Thoracic aorta endothelial cell (primary cell): Measurements from ENCODE around the gene PCGF1. TPM values are rescaled to one million over a fixed set of nuclear protein-coding genes. Genes with fewer than 3 reads are reported as not detected.

Source experiments
- total RNA-seq: library from RNA; depleted of rRNA; stranded (reverse); fragments of >200 nt; gene quantifications from 2 replicates; pipeline ENCODE4 v1.2.3, GENCODE V29; 2012

Gene PCGF1
- 10.8 and 12.8 TPM in 2 replicates for total RNA-seq

GRCh38 chr2:74507145-74507925 lies at the start of gene PCGF1:
PCGF1 (minus strand) TSS chr2:74507695; CDS start chr2:74507668, 27 bp downstream.

GRCh38 chr2:74553892-74554819 lies 46.7 kb upstream of the PCGF1 start, which contains the start of the genes DOK1 and LOXL3:
DOK1 (plus strand) TSS chr2:74554720; CDS start chr2:74554755, 35 bp downstream.
LOXL3 (minus strand) TSS chr2:74553942; CDS start chr2:74552634, 1,308 bp downstream.

GRCh38 chr2:74529357-74530238 lies 22.1 kb upstream of the PCGF1 start, which contains the start of the genes AUP1 and HTRA2:
AUP1 (minus strand) TSS chr2:74529706; CDS start chr2:74529629, 77 bp downstream.
HTRA2 (plus strand) TSS chr2:74529933; CDS start chr2:74530007, 74 bp downstream.

GRCh38 chr2:74525717-74526648 lies 18.5 kb upstream of the PCGF1 start, which contains the start of gene DQX1:
DQX1 (minus strand) TSS chr2:74526231; CDS start chr2:74525729, 502 bp downstream.

GRCh38 chr2:74514368-74515270 lies 7.1 kb upstream of the PCGF1 start, which contains the start of gene TLX2:
TLX2 (plus strand) TSS chr2:74514450; CDS start chr2:74514807, 357 bp downstream.

GRCh38 chr2:74499267-74499939 lies 8.1 kb downstream of the PCGF1 start, which contains the start of gene LBX2:
LBX2 (minus strand) TSS chr2:74499603; CDS start chr2:74499537, 66 bp downstream.

GRCh38 chr2:74482801-74483674 lies 24.5 kb downstream of the PCGF1 start, which contains the start of the genes CCDC142 and TTC31:
CCDC142 (minus strand) TSS chr2:74482998; CDS start chr2:74482837, 161 bp downstream.
TTC31 (plus strand) TSS chr2:74483081; CDS start chr2:74483096, 15 bp downstream.

GRCh38 chr2:74472086-74472944 lies 35.2 kb downstream of the PCGF1 start, which contains the start of gene MRPL53:
MRPL53 (minus strand) TSS chr2:74472680; CDS start chr2:74472660, 20 bp downstream.

GRCh38 chr2:74458132-74458937 lies 49.2 kb downstream of the PCGF1 start, which contains the start of gene WBP1:
WBP1 (plus strand) TSS chr2:74458438; CDS start chr2:74458603, 165 bp downstream.

Other genes starting within 250 kb of the PCGF1 start
- 0.79 and 0.80 TPM in 2 replicates for gene SLC4A5, start 164.3 kb downstream of the PCGF1 start, total RNA-seq
- 125 and 133 TPM in 2 replicates for gene DCTN1, start 127.4 kb downstream of the PCGF1 start, total RNA-seq
- gene C2orf81, start 86.1 kb downstream of the PCGF1 start, total RNA-seq, result 0.40 and 0.50 TPM in 2 replicates
- 32.2 and 37.7 TPM in 2 replicates for gene WDR54, start 86.0 kb downstream of the PCGF1 start, total RNA-seq
- 5.9 and 9.3 TPM in 2 replicates for gene RTKN, start 65.8 kb downstream of the PCGF1 start, total RNA-seq
- 6.6 and 12.3 TPM in 2 replicates for gene INO80B, start 52.6 kb downstream of the PCGF1 start, total RNA-seq
- 19.2 and 19.5 TPM in 2 replicates for gene WBP1, start 49.3 kb downstream of the PCGF1 start, total RNA-seq
- 56.5 and 57.4 TPM in 2 replicates for gene MOGS, start 42.3 kb downstream of the PCGF1 start, total RNA-seq
- 17.3 and 18.4 TPM in 2 replicates for gene MRPL53, start 35.0 kb downstream of the PCGF1 start, total RNA-seq
- gene CCDC142, start 24.7 kb downstream of the PCGF1 start, total RNA-seq, result 20.1 and 22.0 TPM in 2 replicates
- 14.0 and 17.8 TPM in 2 replicates for gene TTC31, start 24.6 kb downstream of the PCGF1 start, total RNA-seq
- gene LBX2, start 8.1 kb downstream of the PCGF1 start, total RNA-seq, result 3.2 and 3.5 TPM in 2 replicates
- gene TLX2, start 6.8 kb upstream of the PCGF1 start, total RNA-seq, result not detected in 2 replicates
- gene DQX1, start 18.5 kb upstream of the PCGF1 start, total RNA-seq, result 0.13 TPM in 1 of 2 replicates, not detected in the other
- 78.2 and 88.7 TPM in 2 replicates for gene AUP1, start 22.0 kb upstream of the PCGF1 start, total RNA-seq
- gene HTRA2, start 22.2 kb upstream of the PCGF1 start, total RNA-seq, result 35.8 and 36.2 TPM in 2 replicates
- gene LOXL3, start 46.2 kb upstream of the PCGF1 start, total RNA-seq, result 0.72 and 0.93 TPM in 2 replicates
- 6.9 and 10.7 TPM in 2 replicates for gene DOK1, start 47.0 kb upstream of the PCGF1 start, total RNA-seq
- gene M1AP, start 140.6 kb upstream of the PCGF1 start, total RNA-seq, result not detected in 2 replicates
- 4.9 and 5.5 TPM in 2 replicates for gene SEMA4F, start 146.6 kb upstream of the PCGF1 start, total RNA-seq